DMS114 treated with DMSO at 0.1 percent for 48 hours (cell line): ENCODE results near the gene CACNA2D4.

Experiments used
- DNase-seq: peaks from one replicate; lab custom pipeline; 2025; ENCODE audit not compliant: unreplicated experiment; lab: John Stamatoyannopoulos, UW

Gene CACNA2D4

DNA sequence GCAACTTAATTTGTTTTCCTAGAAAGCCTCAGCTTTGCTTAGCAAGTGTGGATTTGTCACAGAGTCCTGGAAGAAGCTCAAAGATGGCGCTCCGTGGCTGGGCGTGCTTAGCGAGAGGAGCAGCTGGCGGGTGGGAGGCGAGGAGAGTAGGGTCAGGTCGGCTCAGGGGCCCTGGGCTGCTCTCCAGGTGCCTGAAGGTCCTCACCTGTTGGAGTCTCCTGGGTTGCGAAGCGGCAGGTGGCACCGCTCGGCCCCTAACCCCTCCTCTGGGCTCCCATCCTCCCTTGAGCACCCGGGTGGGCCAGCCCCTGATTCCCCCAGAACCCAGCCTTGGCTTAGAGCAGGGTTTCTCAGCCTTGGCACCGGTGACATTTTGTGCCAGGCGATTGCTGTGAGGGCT, 73.0 kb downstream of the CACNA2D4 start:
- DNase-seq: no peak

- DNase-seq: no peak
Measured at GRCh38 chr12:1844661-1845409, 73.6 kb downstream of the CACNA2D4 start.

DNA sequence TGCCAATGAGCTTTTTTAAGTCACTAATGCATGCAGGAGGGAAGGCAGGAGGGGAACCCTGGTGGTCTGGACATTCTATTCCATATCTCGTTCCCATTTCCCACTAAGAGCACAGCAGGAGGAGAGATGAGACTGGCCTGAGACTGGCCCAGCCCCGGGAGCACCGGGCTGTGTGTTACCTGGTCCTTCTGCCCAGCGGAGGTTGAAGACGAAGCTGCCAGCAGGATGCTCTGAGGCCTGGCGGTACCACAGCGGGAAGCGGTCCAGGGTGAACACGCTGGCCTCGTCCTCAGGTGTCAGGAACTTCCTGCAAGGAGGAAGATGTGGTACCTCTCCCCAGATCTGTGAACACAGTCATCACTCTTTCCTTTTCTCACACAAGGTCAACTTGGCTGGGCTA, 74.2 kb downstream of the CACNA2D4 start:
- no peak for DNase-seq

DNA sequence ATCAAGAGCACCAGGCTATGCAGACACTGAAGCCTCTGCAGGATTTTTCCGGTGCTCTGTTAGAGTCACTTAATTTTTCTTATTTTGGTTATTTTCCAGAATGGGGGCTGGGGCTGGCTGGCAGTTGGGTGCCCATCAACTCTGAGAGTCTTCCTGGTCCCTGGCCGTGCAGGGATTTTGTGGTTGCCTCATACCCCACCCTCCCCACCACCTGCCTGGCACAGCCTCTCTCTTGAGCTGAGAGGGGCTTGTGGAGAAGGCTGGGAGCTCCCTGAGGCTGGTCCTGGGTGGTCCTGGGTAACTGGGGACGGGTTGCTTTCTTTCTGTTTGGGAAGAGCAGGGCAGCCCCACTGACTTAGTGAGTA, 74.8 kb downstream of the CACNA2D4 start:
- DNase-seq: no peak

DNA sequence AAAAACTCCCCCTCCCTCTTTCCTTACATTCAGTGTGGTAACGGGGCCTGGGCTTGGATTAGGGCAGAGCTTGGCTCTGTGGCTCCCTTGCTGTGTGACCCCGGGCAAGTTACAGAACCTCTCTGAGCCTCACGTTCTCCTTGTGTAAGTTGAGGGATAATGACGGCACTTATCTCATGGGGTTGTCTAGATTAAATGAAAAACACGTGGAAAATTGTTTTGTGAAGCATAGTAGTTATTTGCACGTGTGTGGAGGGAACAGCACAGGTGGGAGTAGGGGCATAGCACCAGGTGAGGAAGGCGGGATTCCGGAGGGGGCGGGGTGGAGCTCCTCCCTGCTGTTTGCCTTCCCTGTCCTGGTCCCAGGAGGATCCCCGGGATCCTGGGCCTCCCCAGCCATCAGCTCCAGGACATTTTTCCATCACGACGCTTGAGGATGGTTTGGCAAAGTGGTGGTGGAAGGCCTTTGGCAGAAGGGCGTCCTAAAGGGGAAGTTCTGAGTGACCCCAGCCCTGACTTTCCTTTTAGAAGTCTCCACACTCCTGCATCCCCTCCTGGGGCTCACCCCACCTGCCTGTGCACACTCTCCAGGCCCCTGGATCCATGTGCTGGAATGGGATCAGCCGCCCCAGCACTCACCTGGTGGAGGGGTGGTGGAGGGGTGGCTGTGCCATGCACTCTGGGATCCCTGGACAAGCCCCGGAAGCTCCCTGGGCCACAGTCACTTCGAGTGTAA, 75.4 kb downstream of the CACNA2D4 start:
- DNase-seq: no peak

- DNase-seq: no peak
Measured at GRCh38 chr12:1842183-1842904, 76.1 kb downstream of the CACNA2D4 start.

GRCh38 chr12:1841586-1842182, 76.8 kb downstream of the CACNA2D4 start:
- no peak for DNase-seq

DNA sequence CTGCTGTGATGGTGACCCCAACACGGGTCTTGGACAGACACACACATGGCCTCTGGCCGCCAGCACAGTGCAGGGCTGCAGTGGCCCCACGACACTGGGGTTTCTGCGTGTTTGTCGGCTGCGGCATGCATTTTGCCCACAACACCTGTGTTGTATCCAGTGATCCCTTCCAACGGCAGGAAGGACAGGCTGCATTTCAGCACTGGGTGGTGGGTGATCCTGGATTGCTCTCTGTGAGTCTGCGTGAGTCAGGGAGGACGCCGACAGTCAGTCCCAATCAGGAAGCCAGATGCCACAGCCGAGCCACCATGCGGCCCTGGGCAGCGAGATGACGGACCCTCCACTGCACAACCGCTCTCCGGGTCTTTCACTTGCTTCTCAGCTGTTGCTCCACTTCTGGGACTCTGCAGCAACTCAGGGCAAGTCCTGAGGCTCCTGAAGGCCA, 77.4 kb downstream of the CACNA2D4 start:
- DNase-seq: no peak

- DNase-seq: no peak
Measured at GRCh38 chr12:1839956-1840951, 78.2 kb downstream of the CACNA2D4 start.

- no peak for DNase-seq
Measured at GRCh38 chr12:1839464-1839863, 79.0 kb downstream of the CACNA2D4 start.

DNA sequence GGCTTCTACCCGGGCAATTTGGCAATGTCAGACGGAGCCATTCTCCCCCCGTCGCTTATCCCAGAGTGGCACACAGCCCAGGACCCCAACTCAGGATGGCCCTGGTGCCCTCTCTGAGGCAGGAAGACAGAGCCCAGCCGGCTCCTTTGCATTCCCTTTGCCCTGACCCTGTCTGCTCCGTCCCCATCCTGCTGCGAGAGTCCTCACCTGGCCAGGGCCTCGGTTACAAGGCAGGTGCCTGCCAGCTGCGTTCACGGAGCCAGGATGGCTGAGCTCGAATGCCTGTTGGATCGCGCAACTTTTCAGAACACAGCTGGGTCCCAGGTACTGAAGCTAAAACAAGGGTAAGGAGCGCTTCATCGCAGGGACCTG, 79.5 kb downstream of the CACNA2D4 start:
- DNase-seq: no peak

- DNase-seq: no peak
Measured at GRCh38 chr12:1838205-1838993, 80.1 kb downstream of the CACNA2D4 start.

- DNase-seq: no peak
Measured at GRCh38 chr12:1837541-1838204, 80.8 kb downstream of the CACNA2D4 start.

- no peak for DNase-seq
Measured at GRCh38 chr12:1836854-1837421, 81.5 kb downstream of the CACNA2D4 start.

GRCh38 chr12:1836241-1836803, 82.1 kb downstream of the CACNA2D4 start:
- no peak for DNase-seq

GRCh38 chr12:1835211-1836131, 83.0 kb downstream of the CACNA2D4 start:
- DNase-seq: no peak

DNA sequence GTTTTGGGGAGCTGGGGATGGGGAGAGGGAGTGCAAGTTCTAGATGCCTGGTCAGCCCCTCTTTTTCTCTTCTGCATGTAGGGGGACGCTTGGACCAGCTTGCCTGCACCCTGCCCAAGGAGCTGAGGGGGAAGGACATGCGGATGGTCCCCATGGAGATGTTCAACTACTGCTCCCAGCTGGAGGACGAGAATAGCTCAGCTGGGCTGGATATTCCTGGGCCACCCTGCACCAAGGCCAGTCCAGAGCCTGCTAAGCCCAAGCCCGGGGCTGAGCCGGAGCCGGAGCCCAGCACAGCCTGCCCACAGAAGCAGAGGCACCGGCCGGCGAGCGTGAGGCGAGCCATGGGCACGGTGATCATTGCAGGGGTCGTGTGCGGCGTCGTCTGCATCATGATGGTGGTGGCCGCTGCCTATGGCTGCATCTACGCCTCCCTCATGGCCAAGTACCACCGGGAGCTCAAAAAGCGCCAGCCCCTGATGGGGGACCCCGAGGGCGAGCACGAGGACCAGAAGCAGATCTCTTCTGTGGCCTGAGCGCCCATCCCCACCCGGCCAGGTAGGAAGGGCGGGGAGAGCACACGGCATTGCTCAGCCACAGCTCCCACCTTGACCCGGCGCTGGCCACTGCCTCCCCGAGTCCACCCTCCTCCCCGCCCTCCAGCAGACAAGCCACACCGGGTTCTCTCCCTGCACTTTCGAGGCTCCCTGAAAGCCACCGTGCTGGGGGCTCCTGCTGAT, 84.1 kb downstream of the CACNA2D4 start:
- DNase-seq: no peak
